Liver (tissue), 3 donors: Measurements from ENCODE around the gene TMOD2.

Experiments
- FOXA1 ChIP-seq: IDR thresholded peaks from 2 replicates; pipeline ENCODE4 v1.6.1; 2016; ENCODE audit warnings: antibody characterized with exemption
- JUND ChIP-seq, 2 donors: IDR thresholded peaks; 2 replicates each; pipeline ENCODE4 v1.6.1; 2016; ENCODE audit warnings: antibody characterized with exemption in 2 of 2
- RXRA ChIP-seq, 2 donors: IDR thresholded peaks; 2 replicates each; pipeline ENCODE4 v1.6.1; 2017 to 2018; ENCODE audit warnings: antibody characterized with exemption in 2 of 2, mild to moderate bottlenecking in 1 of 2
- YY1 ChIP-seq: IDR thresholded peaks from 2 replicates; pipeline ENCODE4 v1.6.1; 2016; ENCODE audit warnings: antibody characterized with exemption, mild to moderate bottlenecking
- TF ChIP-seq, protein P1 (sequence below): fragments of 150-350 bp; IDR thresholded peaks from 2 replicates; pipeline ENCODE4 v1.5.1; 2017; ENCODE audit warnings: improper control_type of control experiment, low read depth, low read length; ENCODE audit not compliant: missing input control
- TF ChIP-seq, protein P2 (sequence below): IDR thresholded peaks from 2 replicates; pipeline ENCODE4 v1.6.1; 2016; ENCODE audit warnings: antibody characterized with exemption
- TF ChIP-seq, protein P3 (sequence below): IDR thresholded peaks from 2 replicates; pipeline ENCODE4 v1.6.1; 2016; ENCODE audit warnings: antibody characterized with exemption
- donor health status: healthy.
- donor health status: healthy.

DNA sequence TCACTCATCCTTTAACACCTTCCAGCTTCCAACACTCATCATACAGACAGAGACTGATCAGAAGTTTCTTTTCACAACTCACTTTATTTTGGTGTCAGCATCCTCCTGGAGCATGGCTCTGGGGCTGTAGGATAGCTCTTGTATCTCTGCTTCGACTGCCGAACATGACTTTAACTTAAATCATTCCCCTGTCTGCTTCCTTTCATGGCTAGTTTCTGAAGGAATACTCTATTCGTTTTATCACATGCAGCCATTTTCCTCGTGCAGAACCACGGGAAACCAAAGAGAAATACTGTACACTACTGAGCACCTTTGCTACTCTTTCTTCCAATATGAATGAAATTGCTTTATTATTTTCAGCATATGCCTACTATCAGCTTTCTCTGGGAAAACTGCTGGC lies 2.1 kb upstream of the TMOD2 start:
- TF ChIP-seq, protein P1, sequence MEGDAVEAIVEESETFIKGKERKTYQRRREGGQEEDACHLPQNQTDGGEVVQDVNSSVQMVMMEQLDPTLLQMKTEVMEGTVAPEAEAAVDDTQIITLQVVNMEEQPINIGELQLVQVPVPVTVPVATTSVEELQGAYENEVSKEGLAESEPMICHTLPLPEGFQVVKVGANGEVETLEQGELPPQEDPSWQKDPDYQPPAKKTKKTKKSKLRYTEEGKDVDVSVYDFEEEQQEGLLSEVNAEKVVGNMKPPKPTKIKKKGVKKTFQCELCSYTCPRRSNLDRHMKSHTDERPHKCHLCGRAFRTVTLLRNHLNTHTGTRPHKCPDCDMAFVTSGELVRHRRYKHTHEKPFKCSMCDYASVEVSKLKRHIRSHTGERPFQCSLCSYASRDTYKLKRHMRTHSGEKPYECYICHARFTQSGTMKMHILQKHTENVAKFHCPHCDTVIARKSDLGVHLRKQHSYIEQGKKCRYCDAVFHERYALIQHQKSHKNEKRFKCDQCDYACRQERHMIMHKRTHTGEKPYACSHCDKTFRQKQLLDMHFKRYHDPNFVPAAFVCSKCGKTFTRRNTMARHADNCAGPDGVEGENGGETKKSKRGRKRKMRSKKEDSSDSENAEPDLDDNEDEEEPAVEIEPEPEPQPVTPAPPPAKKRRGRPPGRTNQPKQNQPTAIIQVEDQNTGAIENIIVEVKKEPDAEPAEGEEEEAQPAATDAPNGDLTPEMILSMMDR: no peak
- TF ChIP-seq RXRA (IDR thresholded peaks at IDR 0.05): no peak
- no peak for TF ChIP-seq JUND (IDR thresholded peaks at IDR 0.05)
- TF ChIP-seq, protein P2, sequence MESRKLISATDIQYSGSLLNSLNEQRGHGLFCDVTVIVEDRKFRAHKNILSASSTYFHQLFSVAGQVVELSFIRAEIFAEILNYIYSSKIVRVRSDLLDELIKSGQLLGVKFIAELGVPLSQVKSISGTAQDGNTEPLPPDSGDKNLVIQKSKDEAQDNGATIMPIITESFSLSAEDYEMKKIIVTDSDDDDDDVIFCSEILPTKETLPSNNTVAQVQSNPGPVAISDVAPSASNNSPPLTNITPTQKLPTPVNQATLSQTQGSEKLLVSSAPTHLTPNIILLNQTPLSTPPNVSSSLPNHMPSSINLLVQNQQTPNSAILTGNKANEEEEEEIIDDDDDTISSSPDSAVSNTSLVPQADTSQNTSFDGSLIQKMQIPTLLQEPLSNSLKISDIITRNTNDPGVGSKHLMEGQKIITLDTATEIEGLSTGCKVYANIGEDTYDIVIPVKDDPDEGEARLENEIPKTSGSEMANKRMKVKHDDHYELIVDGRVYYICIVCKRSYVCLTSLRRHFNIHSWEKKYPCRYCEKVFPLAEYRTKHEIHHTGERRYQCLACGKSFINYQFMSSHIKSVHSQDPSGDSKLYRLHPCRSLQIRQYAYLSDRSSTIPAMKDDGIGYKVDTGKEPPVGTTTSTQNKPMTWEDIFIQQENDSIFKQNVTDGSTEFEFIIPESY: no peak
- TF ChIP-seq FOXA1: no peak
- TF ChIP-seq YY1: no peak
- TF ChIP-seq, protein P3, sequence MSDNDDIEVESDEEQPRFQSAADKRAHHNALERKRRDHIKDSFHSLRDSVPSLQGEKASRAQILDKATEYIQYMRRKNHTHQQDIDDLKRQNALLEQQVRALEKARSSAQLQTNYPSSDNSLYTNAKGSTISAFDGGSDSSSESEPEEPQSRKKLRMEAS: no peak
